Measurements from ENCODE around the gene EPGN.

DNA sequence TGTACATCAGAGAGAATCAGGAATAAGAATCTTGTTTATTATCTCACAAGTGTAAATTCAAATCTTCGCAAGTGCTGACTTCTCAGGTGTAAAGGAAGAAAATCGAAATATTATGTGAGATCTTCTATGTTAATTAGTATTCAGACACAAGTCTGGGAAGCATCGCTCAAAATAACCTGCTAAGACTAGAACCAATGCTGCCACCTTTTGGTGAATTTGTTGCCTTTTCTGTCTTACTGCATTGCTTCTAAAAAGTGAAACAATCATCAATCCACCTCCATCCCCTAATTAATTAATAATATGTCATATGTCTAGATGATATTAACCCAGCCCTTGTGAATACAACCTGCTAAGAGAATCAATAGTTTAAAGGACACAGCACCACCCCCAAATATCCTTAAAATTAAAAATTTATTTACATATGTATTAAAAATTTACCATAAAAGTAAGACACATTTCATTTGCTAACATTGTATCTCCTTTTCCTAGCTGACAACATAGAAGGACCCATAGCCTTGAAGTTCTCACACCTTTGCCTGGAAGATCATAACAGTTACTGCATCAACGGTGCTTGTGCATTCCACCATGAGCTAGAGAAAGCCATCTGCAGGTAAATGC is 3.5 kb downstream of the EPGN start:
- TF ChIP-seq, protein P1, sequence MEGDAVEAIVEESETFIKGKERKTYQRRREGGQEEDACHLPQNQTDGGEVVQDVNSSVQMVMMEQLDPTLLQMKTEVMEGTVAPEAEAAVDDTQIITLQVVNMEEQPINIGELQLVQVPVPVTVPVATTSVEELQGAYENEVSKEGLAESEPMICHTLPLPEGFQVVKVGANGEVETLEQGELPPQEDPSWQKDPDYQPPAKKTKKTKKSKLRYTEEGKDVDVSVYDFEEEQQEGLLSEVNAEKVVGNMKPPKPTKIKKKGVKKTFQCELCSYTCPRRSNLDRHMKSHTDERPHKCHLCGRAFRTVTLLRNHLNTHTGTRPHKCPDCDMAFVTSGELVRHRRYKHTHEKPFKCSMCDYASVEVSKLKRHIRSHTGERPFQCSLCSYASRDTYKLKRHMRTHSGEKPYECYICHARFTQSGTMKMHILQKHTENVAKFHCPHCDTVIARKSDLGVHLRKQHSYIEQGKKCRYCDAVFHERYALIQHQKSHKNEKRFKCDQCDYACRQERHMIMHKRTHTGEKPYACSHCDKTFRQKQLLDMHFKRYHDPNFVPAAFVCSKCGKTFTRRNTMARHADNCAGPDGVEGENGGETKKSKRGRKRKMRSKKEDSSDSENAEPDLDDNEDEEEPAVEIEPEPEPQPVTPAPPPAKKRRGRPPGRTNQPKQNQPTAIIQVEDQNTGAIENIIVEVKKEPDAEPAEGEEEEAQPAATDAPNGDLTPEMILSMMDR (IDR thresholded peaks at IDR 0.05) = peak in 4 of 7 experiments; percentile 32 to 54 (median 46)
- no peak for TF ChIP-seq POLR2A (IDR thresholded peaks at IDR 0.05)

Data from stomach (tissue), 4 donors.